GM12865 (cell line): ENCODE measurements around the gene MYO18B.

Source experiments
- DNase-seq: peaks from one replicate; pipeline ENCODE4 v3.0.0; 2010; ENCODE audit warnings: low read depth
- H3K4me3 ChIP-seq: 2 replicates; pipeline ENCODE4 v1.5.1; 2011; ENCODE audit warnings: mild to moderate bottlenecking, low read depth, low read length, control low read depth
- TF ChIP-seq, protein P1 (sequence below): IDR thresholded peaks from 2 replicates; pipeline ENCODE4 v1.5.1; 2011; ENCODE audit warnings: low read length, control low read depth, low read depth, inconsistent platforms; ENCODE audit not compliant: insufficient read depth; ENCODE audit errors: missing control alignments

The MYO18B gene

DNA sequence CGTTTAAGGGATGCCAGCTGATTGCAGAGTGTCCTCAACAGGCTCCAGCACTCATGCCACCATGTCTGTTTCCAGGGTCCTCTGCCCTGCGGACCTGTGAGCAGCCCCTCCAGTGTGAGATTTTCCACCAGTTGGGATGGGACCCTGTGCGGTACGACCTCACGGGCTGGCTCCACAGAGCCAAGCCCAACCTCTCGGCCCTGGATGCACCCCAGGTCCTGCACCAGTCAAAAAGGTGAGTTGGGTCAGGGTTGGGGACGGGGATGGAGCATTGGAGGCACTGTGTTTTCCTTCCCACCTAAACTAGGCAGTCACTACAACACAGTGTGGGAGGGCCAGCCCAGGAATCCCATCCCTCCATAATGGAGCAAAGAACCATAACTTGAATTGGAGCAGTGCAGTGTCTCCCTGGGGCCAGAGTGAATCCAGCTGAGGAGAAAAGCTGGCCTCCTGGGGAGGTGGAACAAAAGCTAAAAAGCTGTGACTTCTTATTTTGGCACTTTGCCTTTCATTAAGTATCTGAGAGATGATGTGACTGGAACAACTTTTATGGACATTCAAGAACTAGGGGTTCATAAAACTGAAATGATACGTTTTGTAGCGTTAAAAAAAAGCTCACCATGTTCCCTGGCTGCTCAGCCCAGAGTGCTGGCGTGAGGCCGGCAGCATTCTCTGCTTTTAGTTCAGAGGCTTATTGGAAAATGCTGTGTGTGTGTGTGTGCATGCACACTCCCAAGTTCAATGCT is 101.8 kb downstream of the MYO18B start:
- TF ChIP-seq, protein P1, sequence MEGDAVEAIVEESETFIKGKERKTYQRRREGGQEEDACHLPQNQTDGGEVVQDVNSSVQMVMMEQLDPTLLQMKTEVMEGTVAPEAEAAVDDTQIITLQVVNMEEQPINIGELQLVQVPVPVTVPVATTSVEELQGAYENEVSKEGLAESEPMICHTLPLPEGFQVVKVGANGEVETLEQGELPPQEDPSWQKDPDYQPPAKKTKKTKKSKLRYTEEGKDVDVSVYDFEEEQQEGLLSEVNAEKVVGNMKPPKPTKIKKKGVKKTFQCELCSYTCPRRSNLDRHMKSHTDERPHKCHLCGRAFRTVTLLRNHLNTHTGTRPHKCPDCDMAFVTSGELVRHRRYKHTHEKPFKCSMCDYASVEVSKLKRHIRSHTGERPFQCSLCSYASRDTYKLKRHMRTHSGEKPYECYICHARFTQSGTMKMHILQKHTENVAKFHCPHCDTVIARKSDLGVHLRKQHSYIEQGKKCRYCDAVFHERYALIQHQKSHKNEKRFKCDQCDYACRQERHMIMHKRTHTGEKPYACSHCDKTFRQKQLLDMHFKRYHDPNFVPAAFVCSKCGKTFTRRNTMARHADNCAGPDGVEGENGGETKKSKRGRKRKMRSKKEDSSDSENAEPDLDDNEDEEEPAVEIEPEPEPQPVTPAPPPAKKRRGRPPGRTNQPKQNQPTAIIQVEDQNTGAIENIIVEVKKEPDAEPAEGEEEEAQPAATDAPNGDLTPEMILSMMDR: no peak
- no peak for DNase-seq
- H3K4me3 ChIP-seq: no peak overlapping the region

DNA sequence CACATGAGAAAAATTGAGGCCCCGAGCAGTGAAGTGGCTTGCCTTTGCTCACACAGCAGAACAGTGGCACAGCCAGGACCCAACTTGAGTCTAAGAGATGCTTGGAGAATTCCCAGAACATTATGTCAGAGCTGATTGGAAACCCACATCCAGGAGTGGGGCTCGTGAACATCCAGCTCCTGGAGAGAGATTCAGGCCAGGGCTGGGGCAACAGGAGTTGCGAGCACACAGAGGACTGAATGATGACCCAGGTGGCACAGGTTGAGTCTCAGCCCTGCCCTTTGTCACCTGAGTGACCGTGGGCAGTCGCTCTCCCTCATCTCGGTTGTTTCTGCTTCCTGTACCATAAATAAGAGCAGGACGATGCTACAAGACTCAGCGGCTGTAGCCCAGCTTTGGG is 102.6 kb downstream of the MYO18B start:
- H3K4me3 ChIP-seq: no peak overlapping the region
- TF ChIP-seq, protein P1: no peak
- no peak for DNase-seq

DNA sequence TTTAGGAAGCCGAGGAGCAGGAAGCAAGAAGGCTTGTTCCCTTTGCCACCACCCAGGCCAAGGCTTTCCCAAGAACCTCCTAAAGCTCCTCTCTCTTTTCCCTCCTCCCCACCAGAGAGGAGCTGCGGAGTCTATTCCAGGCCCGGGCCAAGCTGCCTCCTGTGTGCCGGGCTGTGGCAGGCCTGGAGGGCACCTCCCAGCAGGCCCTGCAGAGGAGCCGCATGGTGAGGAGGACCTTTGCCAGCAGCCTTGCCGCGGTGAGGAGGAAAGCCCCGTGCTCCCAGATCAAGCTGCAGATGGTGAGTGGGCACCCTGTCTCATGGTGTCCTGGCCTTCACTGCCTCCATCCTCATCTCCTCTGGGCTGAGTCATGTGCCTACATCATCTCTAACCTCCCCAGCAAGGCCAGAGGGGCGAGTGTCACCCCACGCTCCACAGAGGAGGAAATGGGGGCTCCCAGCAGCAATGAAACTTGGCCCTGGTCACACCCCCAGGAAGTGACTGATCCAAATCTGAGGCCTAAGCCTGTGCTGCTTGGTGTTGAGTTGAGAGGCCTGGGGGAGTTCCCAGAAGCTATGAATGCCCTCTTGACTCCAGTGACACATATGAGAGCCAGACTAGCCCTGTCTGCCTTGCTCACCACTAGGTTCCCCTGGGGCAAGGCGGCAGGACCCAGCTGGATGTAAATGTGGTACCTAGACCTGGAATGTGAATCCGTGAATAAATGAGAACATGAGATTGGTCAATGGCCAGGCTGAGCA is 104.2 kb downstream of the MYO18B start:
- H3K4me3 ChIP-seq: no peak overlapping the region
- DNase-seq: peak; percentile 70
- TF ChIP-seq, protein P1: no peak

DNA sequence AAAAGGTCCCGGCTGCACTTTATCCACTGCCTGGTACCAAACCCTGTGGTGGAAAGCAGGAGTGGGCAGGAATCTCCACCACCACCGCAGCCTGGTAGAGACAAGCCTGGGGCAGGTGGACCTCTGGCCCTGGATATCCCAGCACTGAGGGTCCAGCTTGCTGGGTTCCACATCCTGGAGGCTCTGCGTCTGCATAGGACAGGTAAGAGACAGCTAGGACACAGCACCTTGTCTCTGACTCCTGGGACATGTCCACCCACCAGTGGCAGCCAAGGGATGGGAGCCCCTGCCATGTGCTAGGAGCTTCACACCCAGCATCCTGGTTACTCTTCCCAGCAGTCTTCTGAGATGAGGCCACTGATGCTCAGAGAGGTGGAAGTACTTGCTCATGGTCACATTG is 105.5 kb downstream of the MYO18B start:
- TF ChIP-seq, protein P1: no peak
- no peak overlapping the region for H3K4me3 ChIP-seq
- DNase-seq: no peak

DNA sequence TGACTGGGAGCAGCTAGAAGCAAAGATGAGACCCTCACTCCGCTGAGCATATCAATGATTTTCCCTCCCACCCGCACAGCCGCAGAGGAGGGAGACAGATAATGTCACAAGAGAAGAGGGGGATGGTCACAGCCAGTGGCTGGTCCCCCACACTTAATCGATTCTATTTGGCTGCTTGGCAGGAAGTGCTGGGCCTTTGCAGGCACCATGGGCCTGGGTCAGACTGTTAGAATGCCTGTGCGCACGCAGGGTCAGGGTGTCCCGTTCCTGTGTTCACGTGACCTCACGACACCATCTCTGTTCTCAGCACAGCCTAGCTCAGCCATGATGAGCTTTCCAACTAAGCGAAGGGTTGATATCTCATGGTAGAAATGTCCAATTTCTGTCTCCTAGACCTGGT is 107.0 kb downstream of the MYO18B start:
- DNase-seq: no peak
- TF ChIP-seq, protein P1: no peak
- no peak overlapping the region for H3K4me3 ChIP-seq

DNA sequence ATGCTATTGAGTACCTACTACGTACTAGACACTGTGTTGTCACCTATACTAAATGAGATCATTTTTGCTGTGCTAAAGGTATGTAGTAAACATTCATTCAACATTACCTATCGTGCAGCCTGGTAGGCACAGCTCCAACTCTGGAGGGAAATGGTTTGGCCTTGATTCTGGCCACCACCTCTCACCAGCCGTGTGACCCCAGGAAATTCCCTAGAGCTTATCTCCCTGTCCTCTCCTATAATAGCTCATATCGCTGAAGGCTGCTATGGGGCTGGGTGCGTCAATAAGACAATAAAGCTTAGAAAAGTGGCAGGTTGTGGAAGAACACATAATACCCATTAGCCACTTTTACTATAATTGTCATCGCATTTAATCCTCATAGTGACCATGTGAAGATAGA is 107.5 kb downstream of the MYO18B start:
- no peak for DNase-seq
- no peak overlapping the region for H3K4me3 ChIP-seq
- TF ChIP-seq, protein P1: no peak
